ENCODE data around the gene PLBD2.

GRCh38 chr12:113359939-113360748 lies 1.8 kb downstream of the PLBD2 start:
- TF ChIP-seq EZH2 (IDR thresholded peaks at IDR 0.05; ENCODE audit: low read length, unreplicated experiment) (no peak), EZH2phosphoT487 (IDR thresholded peaks at IDR 0.05; ENCODE audit: borderline replicate concordance, low read length) (no peak)
- TF ChIP-seq, protein P1, sequence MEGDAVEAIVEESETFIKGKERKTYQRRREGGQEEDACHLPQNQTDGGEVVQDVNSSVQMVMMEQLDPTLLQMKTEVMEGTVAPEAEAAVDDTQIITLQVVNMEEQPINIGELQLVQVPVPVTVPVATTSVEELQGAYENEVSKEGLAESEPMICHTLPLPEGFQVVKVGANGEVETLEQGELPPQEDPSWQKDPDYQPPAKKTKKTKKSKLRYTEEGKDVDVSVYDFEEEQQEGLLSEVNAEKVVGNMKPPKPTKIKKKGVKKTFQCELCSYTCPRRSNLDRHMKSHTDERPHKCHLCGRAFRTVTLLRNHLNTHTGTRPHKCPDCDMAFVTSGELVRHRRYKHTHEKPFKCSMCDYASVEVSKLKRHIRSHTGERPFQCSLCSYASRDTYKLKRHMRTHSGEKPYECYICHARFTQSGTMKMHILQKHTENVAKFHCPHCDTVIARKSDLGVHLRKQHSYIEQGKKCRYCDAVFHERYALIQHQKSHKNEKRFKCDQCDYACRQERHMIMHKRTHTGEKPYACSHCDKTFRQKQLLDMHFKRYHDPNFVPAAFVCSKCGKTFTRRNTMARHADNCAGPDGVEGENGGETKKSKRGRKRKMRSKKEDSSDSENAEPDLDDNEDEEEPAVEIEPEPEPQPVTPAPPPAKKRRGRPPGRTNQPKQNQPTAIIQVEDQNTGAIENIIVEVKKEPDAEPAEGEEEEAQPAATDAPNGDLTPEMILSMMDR (conservative IDR thresholded peaks at IDR 0.05; ENCODE audit: low read depth, low read length), result peak; percentile 33; the same call in 1 of the 2 replicates
